ENCODE measurements around the gene MAD1L1. TPM values are rescaled to one million over a fixed set of nuclear protein-coding genes. Genes with fewer than 3 reads are reported as not detected.

Gene MAD1L1
- total RNA-seq, 2 donors from 2014 or later: 59.1 to 61.4 TPM

- Mint-ChIP-seq H3K27me3 (ENCODE audit: insufficient read depth) (no peaks in the 10 kb centered on the region), H3K4me3 (no peak overlapping the region), H3K36me3 (ENCODE audit: low read depth) (peaks cover 15% of the 10 kb centered on the region), H3K9me3 (no peaks in the 10 kb centered on the region), H3K4me1 (no peaks in the 10 kb centered on the region), H3K27ac (no peak overlapping the region)
- H3K9ac ChIP-seq (ENCODE audit: extremely low read depth, low read length, poor library complexity, severe bottlenecking): no peak overlapping the region
- no peak overlapping the region for H3K4me3 ChIP-seq (ENCODE audit: low read length)
- no peaks in the 10 kb centered on the region for H3K36me3 ChIP-seq (ENCODE audit: control insufficient read depth, insufficient read depth, low read length)
- no peaks in the 10 kb centered on the region for H3K4me1 ChIP-seq (ENCODE audit: control insufficient read depth, insufficient read depth, low read length)
- H3K27me3 ChIP-seq (ENCODE audit: control insufficient read depth, insufficient read depth, low read length, poor library complexity, severe bottlenecking): no peaks in the 10 kb centered on the region
- H3K9me3 ChIP-seq (ENCODE audit: control insufficient read depth, low read length): no peaks in the 10 kb centered on the region
- 92 to 98% methylated on average over 12 to 18 of the region's 18 CpGs for WGBS, 2 experiments (ENCODE audit: insufficient coverage in 1 of 2, insufficient read length in 1 of 2)
- no peak overlapping the region for H3K27ac ChIP-seq (ENCODE audit: low read depth, low read length)
- no peak for DNase-seq
- no peak for TF ChIP-seq CTCF (conservative IDR thresholded peaks at IDR 0.05)
Measured at GRCh38 chr7:2015251-2015871, 217.4 kb downstream of the MAD1L1 start.

GRCh38 chr7:2014391-2015241 lies 218.1 kb downstream of the MAD1L1 start:
- Mint-ChIP-seq H3K4me1 (no peaks in the 10 kb centered on the region), H3K27me3 (ENCODE audit: insufficient read depth) (no peaks in the 10 kb centered on the region), H3K27ac (no peak overlapping the region), H3K9me3 (no peaks in the 10 kb centered on the region), H3K4me3 (no peak overlapping the region), H3K36me3 (ENCODE audit: low read depth) (peaks cover 15% of the 10 kb centered on the region)
- H3K36me3 ChIP-seq (ENCODE audit: control insufficient read depth, insufficient read depth, low read length): no peaks in the 10 kb centered on the region
- no peaks in the 10 kb centered on the region for H3K9me3 ChIP-seq (ENCODE audit: control insufficient read depth, low read length)
- 96% methylated on average over 41 to 47 of the region's 47 CpGs for WGBS, 2 experiments (ENCODE audit: insufficient coverage in 1 of 2, insufficient read length in 1 of 2)
- H3K27ac ChIP-seq (ENCODE audit: low read depth, low read length): no peak overlapping the region
- H3K4me1 ChIP-seq (ENCODE audit: control insufficient read depth, insufficient read depth, low read length): no peaks in the 10 kb centered on the region
- no peaks in the 10 kb centered on the region for H3K27me3 ChIP-seq (ENCODE audit: control insufficient read depth, insufficient read depth, low read length, poor library complexity, severe bottlenecking)
- no peak for DNase-seq
- no peak overlapping the region for H3K4me3 ChIP-seq (ENCODE audit: low read length)
- H3K9ac ChIP-seq (ENCODE audit: extremely low read depth, low read length, poor library complexity, severe bottlenecking): no peak overlapping the region
- no peak for TF ChIP-seq CTCF (conservative IDR thresholded peaks at IDR 0.05)

GRCh38 chr7:2013381-2014311 lies 219.1 kb downstream of the MAD1L1 start:
- Mint-ChIP-seq H3K27me3 (ENCODE audit: insufficient read depth) (no peaks in the 10 kb centered on the region), H3K4me1 (no peaks in the 10 kb centered on the region), H3K9me3 (no peaks in the 10 kb centered on the region), H3K27ac (no peak overlapping the region), H3K36me3 (ENCODE audit: low read depth) (peaks cover 15% of the 10 kb centered on the region), H3K4me3 (no peak overlapping the region)
- no peak overlapping the region for H3K4me3 ChIP-seq (ENCODE audit: low read length)
- H3K9ac ChIP-seq (ENCODE audit: extremely low read depth, low read length, poor library complexity, severe bottlenecking): no peak overlapping the region
- H3K9me3 ChIP-seq (ENCODE audit: control insufficient read depth, low read length): no peaks in the 10 kb centered on the region
- H3K27me3 ChIP-seq (ENCODE audit: control insufficient read depth, insufficient read depth, low read length, poor library complexity, severe bottlenecking): no peaks in the 10 kb centered on the region
- H3K36me3 ChIP-seq (ENCODE audit: control insufficient read depth, insufficient read depth, low read length): no peaks in the 10 kb centered on the region
- no peak for TF ChIP-seq CTCF (conservative IDR thresholded peaks at IDR 0.05)
- DNase-seq: no peak
- H3K27ac ChIP-seq (ENCODE audit: low read depth, low read length): no peak overlapping the region
- 93 to 95% methylated on average over 22 to 34 of the region's 34 CpGs for WGBS, 2 experiments (ENCODE audit: insufficient coverage in 1 of 2, insufficient read length in 1 of 2)
- H3K4me1 ChIP-seq (ENCODE audit: control insufficient read depth, insufficient read depth, low read length): no peaks in the 10 kb centered on the region

Data from endodermal cell (in vitro differentiated cells).